WTC11 (cell line): ENCODE data around the gene SLBP. TPM values are rescaled to one million over a fixed set of nuclear protein-coding genes. Genes with fewer than 3 reads are reported as not detected.

Source experiments
- ATAC-seq: fragments of 200-7000 bp; cut with Tn5 transposase; 2 replicates; pipeline ENCODE4 v1.10.0; 2021; ENCODE audit warnings: mild to moderate bottlenecking, moderate library complexity
- CTCF ChIA-PET: fragments of 300-600 bp; sonication (Branson Sonifier 250); formaldehyde crosslinking; loops from one replicate; lab custom pipeline; 2021; ENCODE audit warnings: antibody characterized with exemption; lab: Charles Lee
- POLR2A ChIA-PET: fragments of 350-600 bp; sonication (Branson Sonifier 250); formaldehyde crosslinking; loops from one replicate; lab custom pipeline; 2021; ENCODE audit warnings: antibody characterized with exemption; lab: Charles Lee
- DNase-seq: peaks from one replicate; pipeline ENCODE4 v3.0.0; 2021; ENCODE audit warnings: low spot score
- H3K27ac Mint-ChIP-seq: 2 replicates; pipeline ENCODE4 v1.8.0; 2021; ENCODE audit warnings: mixed read lengths
- H3K27me3 Mint-ChIP-seq: 2 replicates; pipeline ENCODE4 v1.8.0; 2021; ENCODE audit warnings: low read depth, mild to moderate bottlenecking, moderate library complexity, mixed read lengths
- H3K36me3 Mint-ChIP-seq: 2 replicates; pipeline ENCODE4 v1.8.0; 2021; ENCODE audit warnings: mixed read lengths
- H3K4me1 Mint-ChIP-seq: 2 replicates; pipeline ENCODE4 v1.8.0; 2022; ENCODE audit warnings: mixed read lengths
- H3K4me3 Mint-ChIP-seq: 2 replicates; pipeline ENCODE4 v1.8.0; 2021; ENCODE audit warnings: mild to moderate bottlenecking, moderate library complexity, mixed read lengths
- H3K9me3 Mint-ChIP-seq: 2 replicates; pipeline ENCODE4 v1.8.0; 2021; ENCODE audit warnings: mixed read lengths
- ATF6 ChIP-seq: sonication (generic); formaldehyde crosslinking; IDR thresholded peaks from 2 replicates; pipeline ENCODE4 v1.8.1; 2023; ENCODE audit warnings: mild to moderate bottlenecking, missing genetic modification reagents
- CTCF ChIP-seq: fragments of 200-600 bp; IDR thresholded peaks from 2 replicates; pipeline ENCODE4 v1.8.0; 2022; ENCODE audit warnings: antibody characterized with exemption
- IRF2 ChIP-seq: sonication (generic); formaldehyde crosslinking; IDR thresholded peaks from 2 replicates; pipeline ENCODE4 v1.8.0; 2022; ENCODE audit warnings: low read depth, missing genetic modification reagents, borderline replicate concordance
- JAZF1 ChIP-seq: fragments of 250-450 bp; sonication (Bioruptor Pico); IDR thresholded peaks from 2 replicates; pipeline ENCODE4 v1.9.0; 2021; ENCODE audit warnings: moderate library complexity, mild to moderate bottlenecking, inconsistent platforms
- KAT7 ChIP-seq: sonication (generic); formaldehyde crosslinking; IDR thresholded peaks from 2 replicates; pipeline ENCODE4 v1.8.1; 2023; ENCODE audit warnings: missing genetic modification reagents, mild to moderate bottlenecking, borderline replicate concordance
- MXD4 ChIP-seq: fragments of 250-450 bp; sonication (Bioruptor Pico); IDR thresholded peaks from 2 replicates; pipeline ENCODE4 v1.8.0; 2021; ENCODE audit warnings: mild to moderate bottlenecking, moderate library complexity, borderline replicate concordance
- RORB ChIP-seq: fragments of 250-450 bp; sonication (Bioruptor Pico); IDR thresholded peaks from 2 replicates; pipeline ENCODE4 v1.9.0; 2021; ENCODE audit warnings: mild to moderate bottlenecking
- TEAD1 ChIP-seq: sonication (generic); formaldehyde crosslinking; IDR thresholded peaks from 2 replicates; pipeline ENCODE4 v1.8.0; 2022; ENCODE audit warnings: mild to moderate bottlenecking, missing genetic modification reagents
- ZBTB21 ChIP-seq: sonication (generic); formaldehyde crosslinking; IDR thresholded peaks from 2 replicates; pipeline ENCODE4 v1.8.1; 2023; ENCODE audit warnings: mild to moderate bottlenecking, missing genetic modification reagents, borderline replicate concordance
- ZNF263 ChIP-seq: sonication (generic); formaldehyde crosslinking; IDR thresholded peaks from 2 replicates; pipeline ENCODE4 v1.8.1; 2022; ENCODE audit warnings: low read depth, mild to moderate bottlenecking, moderate library complexity, missing genetic modification reagents
- ZNF281 ChIP-seq: sonication (generic); formaldehyde crosslinking; IDR thresholded peaks from 2 replicates; pipeline ENCODE4 v1.8.0; 2023; ENCODE audit warnings: mild to moderate bottlenecking, missing genetic modification reagents
- ZNF317 ChIP-seq: sonication (generic); formaldehyde crosslinking; IDR thresholded peaks from 2 replicates; pipeline ENCODE4 v1.8.1; 2023; ENCODE audit warnings: low read depth, mild to moderate bottlenecking, moderate library complexity, missing genetic modification reagents, borderline replicate concordance
- total RNA-seq: library from RNA; stranded (reverse); gene quantifications from 3 replicates; pipeline ENCODE4 v1.2.3, GENCODE V29; 2021
- TF ChIP-seq, protein P1 (sequence below): sonication (generic); formaldehyde crosslinking; IDR thresholded peaks from 2 replicates; pipeline ENCODE4 v1.8.1; 2023; ENCODE audit warnings: mild to moderate bottlenecking, missing genetic modification reagents
- TF ChIP-seq, protein P2 (sequence below): fragments of 250-450 bp; sonication (Bioruptor Pico); IDR thresholded peaks from 2 replicates; pipeline ENCODE4 v1.9.0; 2021; ENCODE audit warnings: mild to moderate bottlenecking
- TF ChIP-seq, protein P3 (sequence below): fragments of 250-450 bp; sonication (Bioruptor Pico); conservative IDR thresholded peaks from 2 replicates; pipeline ENCODE4 v1.9.0; 2021; ENCODE audit warnings: mild to moderate bottlenecking
- TF ChIP-seq, protein P4 (sequence below): fragments of 250-450 bp; sonication (Bioruptor Pico); IDR thresholded peaks from 2 replicates; pipeline ENCODE4 v1.9.0; 2021; ENCODE audit warnings: mild to moderate bottlenecking, borderline replicate concordance
- TF ChIP-seq, protein P5 (sequence below): sonication (generic); formaldehyde crosslinking; IDR thresholded peaks from 2 replicates; pipeline ENCODE4 v1.8.0; 2022; ENCODE audit warnings: mild to moderate bottlenecking, missing genetic modification reagents

The SLBP gene
- total RNA-seq, 1 experiment from 2014 or later: 40.2 TPM

GRCh38 chr4:1661695-1662094 lies 50.4 kb downstream of the SLBP start:
- TF ChIP-seq ZNF263 (CRISPR knock-in tag): no peak
- no peak for TF ChIP-seq KAT7 (CRISPR knock-in tag)
- TF ChIP-seq, protein P1, sequence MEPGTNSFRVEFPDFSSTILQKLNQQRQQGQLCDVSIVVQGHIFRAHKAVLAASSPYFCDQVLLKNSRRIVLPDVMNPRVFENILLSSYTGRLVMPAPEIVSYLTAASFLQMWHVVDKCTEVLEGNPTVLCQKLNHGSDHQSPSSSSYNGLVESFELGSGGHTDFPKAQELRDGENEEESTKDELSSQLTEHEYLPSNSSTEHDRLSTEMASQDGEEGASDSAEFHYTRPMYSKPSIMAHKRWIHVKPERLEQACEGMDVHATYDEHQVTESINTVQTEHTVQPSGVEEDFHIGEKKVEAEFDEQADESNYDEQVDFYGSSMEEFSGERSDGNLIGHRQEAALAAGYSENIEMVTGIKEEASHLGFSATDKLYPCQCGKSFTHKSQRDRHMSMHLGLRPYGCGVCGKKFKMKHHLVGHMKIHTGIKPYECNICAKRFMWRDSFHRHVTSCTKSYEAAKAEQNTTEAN (CRISPR knock-in tag): no peak
- TF ChIP-seq RORB (CRISPR knock-in tag): no peak
- no peak for TF ChIP-seq MXD4 (CRISPR knock-in tag)
- TF ChIP-seq ZNF317 (CRISPR knock-in tag): no peak
- no peak for TF ChIP-seq TEAD1 (CRISPR knock-in tag)
- TF ChIP-seq, protein P2, sequence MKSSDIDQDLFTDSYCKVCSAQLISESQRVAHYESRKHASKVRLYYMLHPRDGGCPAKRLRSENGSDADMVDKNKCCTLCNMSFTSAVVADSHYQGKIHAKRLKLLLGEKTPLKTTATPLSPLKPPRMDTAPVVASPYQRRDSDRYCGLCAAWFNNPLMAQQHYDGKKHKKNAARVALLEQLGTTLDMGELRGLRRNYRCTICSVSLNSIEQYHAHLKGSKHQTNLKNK (CRISPR knock-in tag): no peak
- no peak for TF ChIP-seq ATF6 (CRISPR knock-in tag)
- no peak for TF ChIP-seq ZNF281 (CRISPR knock-in tag)
- TF ChIP-seq, protein P3, sequence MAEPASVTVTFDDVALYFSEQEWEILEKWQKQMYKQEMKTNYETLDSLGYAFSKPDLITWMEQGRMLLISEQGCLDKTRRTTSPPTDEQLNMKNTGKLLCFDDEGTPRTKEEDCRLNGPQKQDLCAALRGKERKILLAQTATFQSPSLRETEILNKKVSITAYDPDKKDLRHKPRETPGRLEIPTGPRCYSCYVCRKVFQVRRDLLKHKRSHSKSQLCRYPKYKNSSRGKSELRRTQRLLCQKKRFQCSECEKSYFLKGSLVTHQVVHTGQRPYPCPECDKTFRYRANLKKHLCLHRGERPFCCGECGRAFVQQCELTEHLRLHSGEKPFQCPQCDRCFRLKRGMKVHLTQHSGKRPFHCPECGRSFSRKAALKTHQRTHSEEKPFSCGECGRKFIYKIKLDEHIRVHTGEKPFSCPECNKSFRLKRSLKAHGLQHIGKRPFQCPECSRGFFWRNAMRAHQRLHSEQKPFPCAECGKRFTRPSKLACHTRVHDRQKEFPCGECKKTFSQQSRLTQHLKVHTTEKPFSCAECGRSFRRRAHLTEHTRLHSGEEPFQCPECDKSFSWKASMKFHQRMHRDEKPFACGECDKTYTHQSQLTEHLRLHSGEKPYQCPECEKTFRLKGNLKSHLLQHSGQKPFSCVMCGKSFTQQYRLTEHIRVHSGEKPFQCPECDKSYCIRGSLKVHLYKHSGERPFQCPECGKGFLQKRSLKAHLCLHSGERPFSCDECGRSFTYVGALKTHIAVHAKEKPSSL (CRISPR knock-in tag): no peak
- TF ChIP-seq ZBTB21 (CRISPR knock-in tag): no peak
- TF ChIP-seq JAZF1 (CRISPR knock-in tag): no peak
- TF ChIP-seq IRF2: no peak
- TF ChIP-seq, protein P4, sequence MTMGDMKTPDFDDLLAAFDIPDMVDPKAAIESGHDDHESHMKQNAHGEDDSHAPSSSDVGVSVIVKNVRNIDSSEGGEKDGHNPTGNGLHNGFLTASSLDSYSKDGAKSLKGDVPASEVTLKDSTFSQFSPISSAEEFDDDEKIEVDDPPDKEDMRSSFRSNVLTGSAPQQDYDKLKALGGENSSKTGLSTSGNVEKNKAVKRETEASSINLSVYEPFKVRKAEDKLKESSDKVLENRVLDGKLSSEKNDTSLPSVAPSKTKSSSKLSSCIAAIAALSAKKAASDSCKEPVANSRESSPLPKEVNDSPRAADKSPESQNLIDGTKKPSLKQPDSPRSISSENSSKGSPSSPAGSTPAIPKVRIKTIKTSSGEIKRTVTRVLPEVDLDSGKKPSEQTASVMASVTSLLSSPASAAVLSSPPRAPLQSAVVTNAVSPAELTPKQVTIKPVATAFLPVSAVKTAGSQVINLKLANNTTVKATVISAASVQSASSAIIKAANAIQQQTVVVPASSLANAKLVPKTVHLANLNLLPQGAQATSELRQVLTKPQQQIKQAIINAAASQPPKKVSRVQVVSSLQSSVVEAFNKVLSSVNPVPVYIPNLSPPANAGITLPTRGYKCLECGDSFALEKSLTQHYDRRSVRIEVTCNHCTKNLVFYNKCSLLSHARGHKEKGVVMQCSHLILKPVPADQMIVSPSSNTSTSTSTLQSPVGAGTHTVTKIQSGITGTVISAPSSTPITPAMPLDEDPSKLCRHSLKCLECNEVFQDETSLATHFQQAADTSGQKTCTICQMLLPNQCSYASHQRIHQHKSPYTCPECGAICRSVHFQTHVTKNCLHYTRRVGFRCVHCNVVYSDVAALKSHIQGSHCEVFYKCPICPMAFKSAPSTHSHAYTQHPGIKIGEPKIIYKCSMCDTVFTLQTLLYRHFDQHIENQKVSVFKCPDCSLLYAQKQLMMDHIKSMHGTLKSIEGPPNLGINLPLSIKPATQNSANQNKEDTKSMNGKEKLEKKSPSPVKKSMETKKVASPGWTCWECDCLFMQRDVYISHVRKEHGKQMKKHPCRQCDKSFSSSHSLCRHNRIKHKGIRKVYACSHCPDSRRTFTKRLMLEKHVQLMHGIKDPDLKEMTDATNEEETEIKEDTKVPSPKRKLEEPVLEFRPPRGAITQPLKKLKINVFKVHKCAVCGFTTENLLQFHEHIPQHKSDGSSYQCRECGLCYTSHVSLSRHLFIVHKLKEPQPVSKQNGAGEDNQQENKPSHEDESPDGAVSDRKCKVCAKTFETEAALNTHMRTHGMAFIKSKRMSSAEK (CRISPR knock-in tag): no peak
- TF ChIP-seq, protein P5, sequence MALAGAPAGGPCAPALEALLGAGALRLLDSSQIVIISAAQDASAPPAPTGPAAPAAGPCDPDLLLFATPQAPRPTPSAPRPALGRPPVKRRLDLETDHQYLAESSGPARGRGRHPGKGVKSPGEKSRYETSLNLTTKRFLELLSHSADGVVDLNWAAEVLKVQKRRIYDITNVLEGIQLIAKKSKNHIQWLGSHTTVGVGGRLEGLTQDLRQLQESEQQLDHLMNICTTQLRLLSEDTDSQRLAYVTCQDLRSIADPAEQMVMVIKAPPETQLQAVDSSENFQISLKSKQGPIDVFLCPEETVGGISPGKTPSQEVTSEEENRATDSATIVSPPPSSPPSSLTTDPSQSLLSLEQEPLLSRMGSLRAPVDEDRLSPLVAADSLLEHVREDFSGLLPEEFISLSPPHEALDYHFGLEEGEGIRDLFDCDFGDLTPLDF: no peak
- TF ChIP-seq CTCF: no peak
- no peaks in the 10 kb centered on the region for H3K9me3 Mint-ChIP-seq
- POLR2A ChIA-PET: no interaction called here
- H3K4me3 Mint-ChIP-seq: no peak overlapping the region
- H3K27ac Mint-ChIP-seq: no peak overlapping the region
- peaks cover 4% of the 10 kb centered on the region for H3K4me1 Mint-ChIP-seq
- CTCF ChIA-PET: interaction anchor here (0.7 to 1.5 kb wide), 3 partner anchors 32 to 100 kb away, joined by 3 to 6 read pairs (median 3); no protein-coding TSS in a partner anchor
- DNase-seq (no peak), ATAC-seq (no peak; the same call in 1 of the 2 replicates)
- H3K36me3 Mint-ChIP-seq: no peaks in the 10 kb centered on the region
- no peaks in the 10 kb centered on the region for H3K27me3 Mint-ChIP-seq
